ENCODE data around the gene DOK4.

DOK4 gene

DNA sequence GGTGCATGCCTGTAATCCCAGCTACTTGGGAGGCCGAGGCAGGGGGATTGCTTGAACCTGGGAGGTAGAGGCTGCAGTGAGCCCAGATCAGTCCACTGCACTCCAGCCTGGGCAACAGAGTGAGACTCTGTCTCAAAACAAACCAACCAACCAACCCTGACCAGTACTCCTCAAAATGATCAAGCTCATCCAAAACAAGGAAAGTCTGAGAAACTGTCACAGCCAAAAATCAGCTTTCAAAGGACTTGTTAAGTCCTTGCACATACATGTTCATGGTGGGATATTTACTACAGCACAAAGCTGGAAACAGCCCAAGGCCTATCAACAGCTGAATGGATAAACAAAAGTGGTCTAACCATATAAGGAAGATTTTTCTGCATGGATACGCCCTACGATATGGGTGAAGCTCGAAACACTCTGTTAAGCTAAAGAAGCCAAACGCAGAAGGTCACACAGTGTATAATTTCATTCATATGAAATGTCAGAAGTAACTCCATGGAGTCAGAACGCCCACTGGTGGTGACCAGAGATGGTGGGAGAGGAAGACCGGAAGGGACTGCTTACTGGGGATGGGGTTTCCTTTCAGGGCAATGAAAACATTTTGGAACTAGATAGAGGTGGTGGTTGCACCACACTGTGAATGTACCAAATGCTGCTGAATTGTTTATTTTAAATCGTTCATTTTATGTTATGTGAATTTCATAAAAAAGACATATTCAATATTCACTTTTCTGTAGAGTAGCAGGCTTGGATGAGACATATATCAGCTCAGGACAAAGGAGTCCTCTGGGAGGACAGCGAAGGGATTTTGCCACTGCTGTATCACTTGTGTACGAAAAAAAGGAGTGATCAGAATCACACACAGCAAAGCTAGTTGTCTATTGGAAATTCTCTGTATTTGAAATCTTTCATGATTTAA is 64.0 kb downstream of the DOK4 start:
- H3K4me3 ChIP-seq (replicated peaks; ENCODE audit: insufficient read depth, low read length), result no peak overlapping the region
- peak in 1 of 2 experiments; percentile 46 for DNase-seq (ENCODE audit: low read depth in 1 of 2, low spot score in 1 of 2)
- no peaks in the 10 kb centered on the region for H3K27me3 ChIP-seq (ENCODE audit: insufficient read depth, poor library complexity, severe bottlenecking)
- no peak overlapping the region for H3K27ac ChIP-seq (replicated peaks)
- TF ChIP-seq GABPA (IDR thresholded peaks at IDR 0.05; ENCODE audit: low read depth), result no peak; the same call in 1 of the 2 replicates
- TF ChIP-seq, protein P1, sequence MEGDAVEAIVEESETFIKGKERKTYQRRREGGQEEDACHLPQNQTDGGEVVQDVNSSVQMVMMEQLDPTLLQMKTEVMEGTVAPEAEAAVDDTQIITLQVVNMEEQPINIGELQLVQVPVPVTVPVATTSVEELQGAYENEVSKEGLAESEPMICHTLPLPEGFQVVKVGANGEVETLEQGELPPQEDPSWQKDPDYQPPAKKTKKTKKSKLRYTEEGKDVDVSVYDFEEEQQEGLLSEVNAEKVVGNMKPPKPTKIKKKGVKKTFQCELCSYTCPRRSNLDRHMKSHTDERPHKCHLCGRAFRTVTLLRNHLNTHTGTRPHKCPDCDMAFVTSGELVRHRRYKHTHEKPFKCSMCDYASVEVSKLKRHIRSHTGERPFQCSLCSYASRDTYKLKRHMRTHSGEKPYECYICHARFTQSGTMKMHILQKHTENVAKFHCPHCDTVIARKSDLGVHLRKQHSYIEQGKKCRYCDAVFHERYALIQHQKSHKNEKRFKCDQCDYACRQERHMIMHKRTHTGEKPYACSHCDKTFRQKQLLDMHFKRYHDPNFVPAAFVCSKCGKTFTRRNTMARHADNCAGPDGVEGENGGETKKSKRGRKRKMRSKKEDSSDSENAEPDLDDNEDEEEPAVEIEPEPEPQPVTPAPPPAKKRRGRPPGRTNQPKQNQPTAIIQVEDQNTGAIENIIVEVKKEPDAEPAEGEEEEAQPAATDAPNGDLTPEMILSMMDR (IDR thresholded peaks at IDR 0.05; ENCODE audit: insufficient read depth, low read length), result peak; percentile 22
